Left ventricle myocardium inferior (tissue), 1 donor: ENCODE results near the gene ZAP70. TPM values are rescaled to one million over a fixed set of nuclear protein-coding genes. Genes with fewer than 3 reads are reported as not detected.

Source experiments
- DNase-seq: peaks from one replicate; pipeline ENCODE4 v3.0.0-alpha.2; 2020
- H3K27ac ChIP-seq: fragments of 200-600 bp; replicated peaks from 2 replicates; pipeline ENCODE4 v1.8.0; 2021
- H3K27me3 ChIP-seq: fragments of 200-600 bp; 2 replicates; pipeline ENCODE4 v1.8.0; 2021; ENCODE audit warnings: low read depth
- H3K36me3 ChIP-seq: fragments of 200-600 bp; 2 replicates; pipeline ENCODE4 v1.8.0; 2021
- H3K4me1 ChIP-seq: fragments of 200-600 bp; 2 replicates; pipeline ENCODE4 v1.8.0; 2021
- H3K4me3 ChIP-seq: fragments of 200-600 bp; 2 replicates; pipeline ENCODE4 v1.8.0; 2021; ENCODE audit warnings: mild to moderate bottlenecking, moderate library complexity
- H3K9me3 ChIP-seq: fragments of 200-600 bp; replicated peaks from 2 replicates; pipeline ENCODE4 v1.8.0; 2021
- intact Hi-C: fragments of 100-400 bp; cut with micrococcal nuclease; formaldehyde crosslinking; loops from one replicate; pipeline ENCODE4 v1.11.0; 2022
- total RNA-seq: library from RNA; stranded (reverse); fragmentation: NEBNext Ultra II Directional; extraction: Animal tissue kit (Norgen Biotek cat#: 25700); gene quantifications from one replicate; pipeline ENCODE4 v1.2.1, GENCODE V29; 2021
- TF ChIP-seq, protein P1 (sequence below): fragments of 200-600 bp; IDR thresholded peaks from 2 replicates; pipeline ENCODE4 v1.8.0; 2021; ENCODE audit warnings: antibody characterized with exemption, mild to moderate bottlenecking, borderline replicate concordance
- donor health status: DM: no; HTN: yes; CAD: no; lungs with severe emphysema.

Gene ZAP70
- total RNA-seq, 1 donor from 2014 or later, result 0.55 TPM

DNA sequence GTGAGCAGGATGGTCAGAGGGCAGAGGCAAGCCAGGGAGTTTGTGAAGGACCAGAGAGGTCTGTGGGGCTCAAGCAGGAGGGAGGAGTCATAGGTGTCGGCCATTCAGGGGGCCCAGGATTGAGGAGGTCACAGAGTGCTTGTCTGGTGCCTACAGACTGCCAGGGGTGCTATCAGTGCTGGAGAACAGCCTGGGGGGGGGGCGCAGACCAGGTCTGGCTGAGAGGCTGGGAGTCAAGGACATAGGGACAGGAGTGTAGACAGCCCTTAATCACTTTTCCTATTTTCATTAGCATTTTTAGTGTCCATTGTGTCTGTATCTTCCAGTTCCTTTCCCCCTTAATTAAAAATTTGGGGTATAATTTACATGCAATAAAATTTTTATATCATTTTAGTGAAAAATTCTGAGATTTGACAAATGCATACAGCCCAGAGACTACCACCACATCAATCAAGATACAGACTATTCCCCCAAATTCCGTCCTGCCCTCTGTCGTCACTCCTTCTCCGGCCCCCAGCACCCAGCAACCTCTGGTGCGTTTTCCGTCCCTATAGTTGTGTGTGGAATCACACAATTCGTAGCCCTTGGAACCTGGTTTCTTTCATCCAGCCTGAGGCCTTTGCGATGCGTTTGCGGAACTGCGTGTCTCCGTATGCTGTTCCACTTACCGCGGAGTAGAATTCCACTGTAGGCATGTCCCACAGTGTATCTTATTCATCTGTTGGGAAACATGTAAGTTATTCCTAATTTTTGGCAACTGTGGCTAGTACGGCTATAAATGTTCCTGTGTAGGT, 6.2 kb downstream of the ZAP70 start:
- Histone ChIP-seq H3K9me3 (no peaks in the 10 kb centered on the region), H3K27me3 (peaks cover 6% of the 10 kb centered on the region), H3K4me1 (no peaks in the 10 kb centered on the region), H3K4me3 (no peak overlapping the region), H3K36me3 (no peaks in the 10 kb centered on the region), H3K27ac (no peak overlapping the region)
- TF ChIP-seq, protein P1, sequence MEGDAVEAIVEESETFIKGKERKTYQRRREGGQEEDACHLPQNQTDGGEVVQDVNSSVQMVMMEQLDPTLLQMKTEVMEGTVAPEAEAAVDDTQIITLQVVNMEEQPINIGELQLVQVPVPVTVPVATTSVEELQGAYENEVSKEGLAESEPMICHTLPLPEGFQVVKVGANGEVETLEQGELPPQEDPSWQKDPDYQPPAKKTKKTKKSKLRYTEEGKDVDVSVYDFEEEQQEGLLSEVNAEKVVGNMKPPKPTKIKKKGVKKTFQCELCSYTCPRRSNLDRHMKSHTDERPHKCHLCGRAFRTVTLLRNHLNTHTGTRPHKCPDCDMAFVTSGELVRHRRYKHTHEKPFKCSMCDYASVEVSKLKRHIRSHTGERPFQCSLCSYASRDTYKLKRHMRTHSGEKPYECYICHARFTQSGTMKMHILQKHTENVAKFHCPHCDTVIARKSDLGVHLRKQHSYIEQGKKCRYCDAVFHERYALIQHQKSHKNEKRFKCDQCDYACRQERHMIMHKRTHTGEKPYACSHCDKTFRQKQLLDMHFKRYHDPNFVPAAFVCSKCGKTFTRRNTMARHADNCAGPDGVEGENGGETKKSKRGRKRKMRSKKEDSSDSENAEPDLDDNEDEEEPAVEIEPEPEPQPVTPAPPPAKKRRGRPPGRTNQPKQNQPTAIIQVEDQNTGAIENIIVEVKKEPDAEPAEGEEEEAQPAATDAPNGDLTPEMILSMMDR, result no peak
- intact Hi-C loops, result no loop called here
- DNase-seq, result no peak

DNA sequence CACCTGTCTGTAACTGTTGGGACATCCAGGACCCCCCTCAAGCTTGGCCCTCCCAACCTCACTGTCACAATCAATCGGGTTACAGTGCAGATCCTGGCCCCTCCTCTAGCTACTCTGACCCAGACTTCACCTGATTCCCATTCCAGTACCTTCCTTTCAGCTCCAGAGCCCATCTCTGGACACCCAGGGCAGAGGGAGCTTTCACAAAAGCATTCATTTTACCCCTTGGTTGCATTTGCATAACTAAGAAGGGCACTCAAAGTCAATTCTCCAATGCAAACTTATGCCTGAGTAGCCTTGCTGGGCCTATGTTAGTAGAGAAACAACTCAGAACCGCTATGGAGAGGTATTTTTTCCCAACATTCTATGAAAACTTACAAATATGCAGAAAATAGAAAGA, 7.4 kb downstream of the ZAP70 start:
- Histone ChIP-seq H3K4me3 (no peak overlapping the region), H3K9me3 (no peaks in the 10 kb centered on the region), H3K27ac (no peak overlapping the region), H3K4me1 (peaks cover 10% of the 10 kb centered on the region), H3K27me3 (peaks cover 6% of the 10 kb centered on the region), H3K36me3 (no peaks in the 10 kb centered on the region)
- intact Hi-C loops, result no loop called here
- no peak for DNase-seq
- TF ChIP-seq, protein P1, result no peak

DNA sequence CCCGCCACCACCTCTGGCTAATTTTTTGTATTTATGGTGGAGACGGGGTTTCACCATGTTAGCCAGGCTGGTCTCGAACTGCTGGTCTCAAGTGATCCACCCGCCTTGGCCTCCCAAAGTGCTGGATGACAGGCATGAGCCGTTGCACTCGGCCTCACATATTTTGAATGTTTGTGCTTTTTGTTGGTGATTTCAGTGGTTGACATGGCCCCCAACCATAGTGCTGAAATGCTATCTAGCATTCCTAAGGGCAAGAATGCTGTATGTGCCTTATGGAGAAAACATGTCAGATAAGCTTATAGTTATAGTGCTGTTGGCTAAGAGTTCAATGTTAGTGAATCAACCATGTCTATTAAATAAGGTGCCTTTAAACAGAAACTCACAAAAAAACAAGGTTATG, 8.9 kb downstream of the ZAP70 start:
- intact Hi-C loops, result no loop called here
- no peak for DNase-seq
- no peaks in the 10 kb centered on the region for H3K36me3 ChIP-seq
- H3K9me3 ChIP-seq, result no peaks in the 10 kb centered on the region
- no peak overlapping the region for H3K27ac ChIP-seq
- H3K4me1 ChIP-seq, result peaks cover 25% of the 10 kb centered on the region
- TF ChIP-seq, protein P1, result no peak
- no peak overlapping the region for H3K4me3 ChIP-seq
- H3K27me3 ChIP-seq, result peaks cover 6% of the 10 kb centered on the region

DNA sequence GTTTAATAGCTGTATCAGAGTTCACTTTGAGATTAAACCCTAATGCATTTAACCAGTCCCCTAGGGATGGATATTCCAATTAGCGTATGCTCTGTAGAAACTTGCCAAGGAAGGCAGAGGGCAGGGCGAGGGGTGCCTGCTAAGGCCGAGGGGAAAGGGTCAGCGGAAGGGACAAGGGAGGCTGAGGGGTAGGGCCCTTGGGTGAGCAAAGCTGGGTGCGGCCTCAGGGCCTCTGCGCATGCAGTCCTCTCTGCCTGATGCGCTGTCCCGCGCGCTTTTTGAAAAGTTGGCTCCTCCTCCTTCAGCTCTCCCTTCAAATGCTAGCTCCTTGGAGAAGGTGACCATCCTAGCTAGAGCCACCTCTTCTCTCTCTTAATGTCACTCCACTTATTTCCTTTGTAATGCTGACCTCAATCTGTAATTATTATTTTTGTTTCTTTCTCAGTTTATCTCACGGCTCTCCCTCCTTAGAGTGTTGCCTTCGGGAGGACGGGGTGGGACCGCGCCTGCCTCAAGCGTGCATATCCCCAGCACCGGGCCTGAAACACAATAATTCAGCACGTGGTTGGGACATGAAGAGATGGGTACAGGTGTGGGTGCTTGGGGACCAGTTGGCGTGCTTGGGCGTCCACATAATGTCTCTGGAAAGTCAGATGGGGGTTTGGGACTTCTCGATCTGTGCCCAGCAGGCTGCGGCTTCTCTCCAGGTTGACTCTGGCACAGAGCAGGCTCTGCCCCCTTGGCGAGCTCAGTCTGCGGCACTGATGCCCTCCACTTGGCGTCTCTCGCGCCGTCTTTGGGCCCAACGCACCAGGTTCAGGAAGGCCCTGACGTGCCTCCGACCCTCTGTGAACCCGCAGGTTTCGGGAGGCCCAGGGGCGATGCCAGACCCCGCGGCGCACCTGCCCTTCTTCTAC, 10.0 kb downstream of the ZAP70 start:
- Histone ChIP-seq H3K27me3 (peaks cover 6% of the 10 kb centered on the region), H3K36me3 (no peaks in the 10 kb centered on the region), H3K27ac (no peak overlapping the region), H3K9me3 (no peaks in the 10 kb centered on the region), H3K4me3 (no peak overlapping the region), H3K4me1 (peaks cover 37% of the 10 kb centered on the region)
- intact Hi-C loops, result no loop called here
- peak; percentile 11 for DNase-seq
- TF ChIP-seq, protein P1, result no peak

DNA sequence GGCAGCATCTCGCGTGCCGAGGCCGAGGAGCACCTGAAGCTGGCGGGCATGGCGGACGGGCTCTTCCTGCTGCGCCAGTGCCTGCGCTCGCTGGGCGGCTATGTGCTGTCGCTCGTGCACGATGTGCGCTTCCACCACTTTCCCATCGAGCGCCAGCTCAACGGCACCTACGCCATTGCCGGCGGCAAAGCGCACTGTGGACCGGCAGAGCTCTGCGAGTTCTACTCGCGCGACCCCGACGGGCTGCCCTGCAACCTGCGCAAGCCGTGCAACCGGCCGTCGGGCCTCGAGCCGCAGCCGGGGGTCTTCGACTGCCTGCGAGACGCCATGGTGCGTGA, 10.7 kb downstream of the ZAP70 start:
- DNase-seq, result no peak
- intact Hi-C loops, result no loop called here
- TF ChIP-seq, protein P1, result no peak
- H3K4me3 ChIP-seq, result no peak overlapping the region
- H3K36me3 ChIP-seq, result no peaks in the 10 kb centered on the region
- H3K27ac ChIP-seq, result no peak overlapping the region
- H3K4me1 ChIP-seq, result peaks cover 37% of the 10 kb centered on the region
- H3K27me3 ChIP-seq, result peaks cover 6% of the 10 kb centered on the region
- H3K9me3 ChIP-seq, result no peaks in the 10 kb centered on the region
